ENCODE measurements around the gene ELF2. TPM values are rescaled to one million over a fixed set of nuclear protein-coding genes. Genes with fewer than 3 reads are reported as not detected.
A peak's percentile ranks its signal among the peaks of the same experiment; 100 is the strongest.
"Not testable (repeated sequence)": the region's sequence is repeated elsewhere in the genome, so short reads cannot be mapped to it uniquely, and the experiment has no call there.

The ELF2 gene
- 10 to 100 TPM; 52.0 to 56.8 TPM for total RNA-seq
- long read RNA-seq, donor 1, partial matches to known transcripts, result 0 of 19 reads
- long read RNA-seq, donor 1, other reads (novel, unspliced or antisense), result 17 of 19 reads
- long read RNA-seq, donor 2, transcript ELF2-208 (3 exons, 1,434 nt), result major isoform, 7 of 22 reads
- long read RNA-seq, donor 2, partial matches to known transcripts, result 5 of 22 reads
- long read RNA-seq, donor 2, other reads (novel, unspliced or antisense), result 10 of 22 reads

- DNase-seq (ENCODE audit: low spot score), result peak; percentile 98
- intact Hi-C loops (cut with DNase I), result loop anchor here in 1 of 2 donors (5.0 to 10.0 kb wide), 2 partner anchors 72 to 95 kb away; no protein-coding TSS in a partner anchor
Measured at GRCh38 chr4:139177049-139177868, at the start of gene ELF2. TSS of gene ELF2 (minus strand) at chr4:139177218. CDS start at chr4:139137701, 39,517 bp downstream.

GRCh38 chr4:139223682-139224317, 46.8 kb upstream of the ELF2 start:
- no peak for DNase-seq (ENCODE audit: low spot score)
- intact Hi-C loops (cut with DNase I), result no loop called here

GRCh38 chr4:139222215-139222614, 45.2 kb upstream of the ELF2 start:
- DNase-seq (ENCODE audit: low spot score), result no peak
- intact Hi-C loops (cut with DNase I), result no loop called here

- intact Hi-C loops (cut with DNase I), result no loop called here
- DNase-seq (ENCODE audit: low spot score), result no peak
Measured at GRCh38 chr4:139221687-139222086, 44.7 kb upstream of the ELF2 start.

- DNase-seq (ENCODE audit: low spot score), result no peak
- intact Hi-C loops (cut with DNase I), result no loop called here
Measured at GRCh38 chr4:139219450-139220055, 42.5 kb upstream of the ELF2 start.

GRCh38 chr4:139214039-139214534, 37.1 kb upstream of the ELF2 start:
- DNase-seq (ENCODE audit: low spot score), result no peak
- intact Hi-C loops (cut with DNase I), result no loop called here

- DNase-seq (ENCODE audit: low spot score); intact Hi-C loops (cut with DNase I): not testable (repeated sequence)
Measured at GRCh38 chr4:139213633-139214032, 36.6 kb upstream of the ELF2 start.

GRCh38 chr4:139212900-139213299, 35.9 kb upstream of the ELF2 start:
- intact Hi-C loops (cut with DNase I), result no loop called here
- DNase-seq (ENCODE audit: low spot score), result no peak

GRCh38 chr4:139210486-139210885, 33.5 kb upstream of the ELF2 start:
- intact Hi-C loops (cut with DNase I), result no loop called here
- DNase-seq (ENCODE audit: low spot score), result no peak

GRCh38 chr4:139209470-139210063, 32.5 kb upstream of the ELF2 start:
- intact Hi-C loops (cut with DNase I), result no loop called here
- DNase-seq (ENCODE audit: low spot score), result no peak

- no peak for DNase-seq (ENCODE audit: low spot score)
- intact Hi-C loops (cut with DNase I), result no loop called here
Measured at GRCh38 chr4:139208404-139208945, 31.5 kb upstream of the ELF2 start.

GRCh38 chr4:139207873-139208403, 30.9 kb upstream of the ELF2 start:
- intact Hi-C loops (cut with DNase I), result no loop called here
- no peak for DNase-seq (ENCODE audit: low spot score)

- intact Hi-C loops (cut with DNase I), result no loop called here
- DNase-seq (ENCODE audit: low spot score), result no peak
Measured at GRCh38 chr4:139207247-139207646, 30.2 kb upstream of the ELF2 start.

GRCh38 chr4:139202991-139203390, 26.0 kb upstream of the ELF2 start:
- intact Hi-C loops (cut with DNase I), result no loop called here
- no peak for DNase-seq (ENCODE audit: low spot score)

GRCh38 chr4:139200506-139200905, 23.5 kb upstream of the ELF2 start:
- intact Hi-C loops (cut with DNase I), result no loop called here
- no peak for DNase-seq (ENCODE audit: low spot score)

- intact Hi-C loops (cut with DNase I), result no loop called here
- DNase-seq (ENCODE audit: low spot score), result no peak
Measured at GRCh38 chr4:139200102-139200501, 23.1 kb upstream of the ELF2 start.

- intact Hi-C loops (cut with DNase I); DNase-seq (ENCODE audit: low spot score): not testable (repeated sequence)
Measured at GRCh38 chr4:139197214-139197613, 20.2 kb upstream of the ELF2 start.

- intact Hi-C loops (cut with DNase I), result no loop called here
- DNase-seq (ENCODE audit: low spot score), result no peak
Measured at GRCh38 chr4:139196462-139196861, 19.4 kb upstream of the ELF2 start.

GRCh38 chr4:139191373-139191772, 14.4 kb upstream of the ELF2 start:
- intact Hi-C loops (cut with DNase I), result no loop called here
- DNase-seq (ENCODE audit: low spot score), result no peak
